ENCODE results near the gene DNAJC27.

The DNAJC27 gene

DNA sequence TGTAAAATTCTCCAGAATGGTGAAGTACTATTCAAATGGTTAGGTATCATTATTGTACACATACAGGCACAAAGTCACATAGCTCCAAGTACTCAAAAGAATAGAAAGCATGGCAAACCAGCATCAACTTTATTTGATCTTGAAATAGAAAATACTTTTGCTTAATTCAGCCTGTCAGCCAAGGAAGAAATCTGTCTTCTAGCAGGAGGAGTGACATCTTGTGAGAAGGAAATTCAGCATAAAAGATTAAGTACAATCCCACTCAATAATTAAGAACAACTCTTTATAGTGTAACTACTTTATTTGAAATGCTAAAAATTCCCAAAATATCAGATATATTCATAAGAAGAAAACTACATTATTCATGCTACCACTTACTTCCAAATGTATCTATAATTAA lies 15.8 kb downstream of the DNAJC27 start:
- FAIRE-seq (no peak), DNase-seq (ENCODE audit: insufficient read length, low spot score) (no peak)
- TF ChIP-seq POLR2A (IDR thresholded peaks at IDR 0.05; ENCODE audit: low read depth, low read length): no peak

DNA sequence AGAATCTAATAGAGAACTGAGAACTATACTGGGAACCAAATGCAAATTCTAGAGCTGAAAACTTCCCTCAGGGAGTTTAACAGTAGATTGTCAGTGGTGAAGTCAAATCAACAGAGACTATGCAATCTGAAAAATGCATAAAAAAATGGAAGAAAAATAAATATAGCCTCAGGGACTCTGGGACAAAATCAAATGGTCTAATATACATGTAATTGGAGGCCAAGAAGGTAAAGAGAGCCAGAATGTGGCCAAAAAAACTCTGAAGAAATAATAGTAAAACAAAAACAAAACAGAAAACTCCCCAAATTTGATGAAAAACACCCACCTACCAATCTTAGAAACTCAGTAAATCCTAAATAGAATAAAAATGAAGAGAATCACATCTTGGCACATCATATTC lies 16.5 kb downstream of the DNAJC27 start:
- TF ChIP-seq POLR2A (IDR thresholded peaks at IDR 0.05; ENCODE audit: low read depth, low read length): no peak
- FAIRE-seq: no peak
- DNase-seq (ENCODE audit: insufficient read length, low spot score): no peak

DNA sequence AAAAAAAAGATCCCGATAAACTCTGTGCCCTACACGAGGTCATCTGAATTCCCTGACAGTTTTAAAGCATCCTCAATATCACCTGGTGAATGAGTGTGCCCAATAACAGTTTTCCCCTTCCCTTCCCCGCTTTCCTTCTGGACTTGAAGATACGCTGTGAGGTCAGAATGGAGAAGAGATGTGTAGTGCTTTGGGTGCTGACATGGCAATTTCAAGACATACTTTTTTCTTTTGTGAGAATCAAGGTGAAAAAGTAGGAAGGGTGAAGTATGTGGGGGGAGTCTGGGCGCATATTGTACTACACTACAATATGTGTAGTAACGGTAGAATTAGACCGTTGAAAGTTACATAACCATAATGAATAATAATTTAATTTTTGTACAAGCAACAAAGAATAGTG lies 21.7 kb downstream of the DNAJC27 start:
- no peak for DNase-seq (ENCODE audit: insufficient read length, low spot score)
- no peak for TF ChIP-seq POLR2A (IDR thresholded peaks at IDR 0.05; ENCODE audit: low read depth, low read length)
- no peak for FAIRE-seq

DNA sequence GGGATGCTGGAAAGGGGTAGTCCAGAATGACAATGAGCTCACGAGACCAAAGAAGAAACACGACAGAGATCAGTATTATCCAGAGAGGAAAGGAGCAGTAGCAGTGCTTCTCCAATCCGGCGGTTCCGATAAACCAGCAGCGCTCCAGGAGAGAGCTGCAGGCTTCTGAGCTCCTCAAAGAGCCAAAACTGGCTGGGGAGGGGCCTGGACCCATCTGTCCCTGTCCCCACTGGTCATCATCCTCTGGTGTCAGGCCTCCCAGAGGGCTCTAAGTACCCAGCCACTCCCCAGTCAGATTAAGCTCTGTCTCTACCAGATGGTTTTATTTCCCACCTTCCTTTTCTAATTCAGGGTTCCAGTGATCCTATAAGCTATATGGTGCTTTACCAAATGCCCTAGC lies 23.2 kb downstream of the DNAJC27 start:
- FAIRE-seq: no peak
- no peak for TF ChIP-seq POLR2A (IDR thresholded peaks at IDR 0.05; ENCODE audit: low read depth, low read length)
- no peak for DNase-seq (ENCODE audit: insufficient read length, low spot score)

DNA sequence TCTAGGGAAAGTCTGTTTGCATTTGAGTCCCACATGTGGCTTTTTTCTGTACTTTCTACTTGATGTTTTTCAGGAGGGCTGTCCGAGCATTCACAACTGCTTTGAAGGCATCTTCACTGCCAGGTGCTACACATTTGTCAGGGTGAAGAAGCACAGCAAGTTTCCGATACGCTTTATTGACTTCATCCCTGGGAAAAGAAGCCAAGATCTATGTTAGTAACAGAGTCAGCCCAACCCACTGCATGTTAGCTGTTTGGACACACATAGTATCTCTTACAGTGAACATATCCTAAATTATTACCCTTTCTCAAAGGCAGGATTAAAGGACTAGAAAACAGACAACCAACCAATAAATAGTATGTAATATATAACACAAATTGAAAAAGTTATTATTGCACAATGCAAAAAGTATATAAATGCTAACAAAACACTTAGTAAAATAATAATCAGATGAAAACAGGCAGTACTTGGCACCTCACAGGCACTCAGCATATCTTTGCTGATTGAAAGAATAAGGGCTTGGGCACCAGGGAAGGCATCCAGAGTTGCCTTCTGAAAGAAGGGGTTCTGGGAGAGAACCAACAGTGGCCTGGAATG lies 24.1 kb downstream of the DNAJC27 start:
- FAIRE-seq (no peak), DNase-seq (ENCODE audit: insufficient read length, low spot score) (no peak)
- TF ChIP-seq POLR2A (IDR thresholded peaks at IDR 0.05; ENCODE audit: low read depth, low read length): no peak

DNA sequence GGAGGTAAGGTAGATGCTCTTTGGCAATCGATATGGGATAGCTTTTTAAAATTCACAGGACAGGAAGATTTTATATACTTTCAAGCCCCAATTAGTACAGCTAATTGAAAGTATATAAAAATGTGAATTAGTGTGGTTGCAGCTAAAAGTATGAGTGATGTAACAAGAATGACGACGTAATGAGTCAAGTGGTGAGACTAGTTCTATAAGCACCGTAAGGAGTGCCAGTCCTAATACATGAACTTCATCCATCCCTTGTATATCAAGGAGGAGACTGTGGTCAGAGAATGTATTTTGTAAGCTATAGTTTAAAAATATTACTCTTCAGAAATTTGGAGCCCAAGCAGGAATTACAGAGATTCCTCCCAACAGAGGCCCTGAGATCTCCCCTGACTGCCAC lies 25.8 kb downstream of the DNAJC27 start:
- DNase-seq (ENCODE audit: insufficient read length, low spot score) (no peak), FAIRE-seq (peak; percentile 30)
- TF ChIP-seq POLR2A (IDR thresholded peaks at IDR 0.05; ENCODE audit: low read depth, low read length): no peak

DNA sequence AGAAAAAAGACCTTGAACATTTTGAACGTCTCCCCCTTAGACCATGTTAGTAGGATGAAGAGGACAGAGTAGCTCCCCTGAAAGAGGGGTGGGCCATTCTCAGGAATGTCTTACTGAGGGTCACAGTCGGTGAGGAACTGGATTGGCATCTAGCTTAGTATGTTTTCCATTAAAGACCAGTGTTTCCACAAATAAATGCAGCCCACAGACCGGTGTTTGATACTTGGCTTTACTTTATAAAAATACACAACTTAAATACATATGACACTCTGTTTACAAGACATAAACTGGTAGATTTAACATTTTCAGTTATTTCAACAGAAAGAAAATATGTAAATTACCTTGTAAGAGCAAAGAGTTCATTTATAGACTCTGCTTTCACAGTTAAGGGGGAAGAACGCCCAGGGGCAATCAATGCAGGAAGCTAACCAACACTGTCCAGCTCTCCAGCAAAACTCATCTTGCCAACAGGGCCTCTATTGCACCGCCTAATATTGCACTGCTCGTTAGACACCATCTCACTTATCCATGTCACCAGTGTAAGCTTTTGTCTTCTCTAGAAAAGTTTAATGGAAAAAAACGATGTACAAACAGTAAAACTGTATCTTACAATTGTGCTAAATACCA lies 28.2 kb downstream of the DNAJC27 start:
- DNase-seq (ENCODE audit: insufficient read length, low spot score) (no peak), FAIRE-seq (no peak)
- no peak for TF ChIP-seq POLR2A (IDR thresholded peaks at IDR 0.05; ENCODE audit: low read depth, low read length)

DNA sequence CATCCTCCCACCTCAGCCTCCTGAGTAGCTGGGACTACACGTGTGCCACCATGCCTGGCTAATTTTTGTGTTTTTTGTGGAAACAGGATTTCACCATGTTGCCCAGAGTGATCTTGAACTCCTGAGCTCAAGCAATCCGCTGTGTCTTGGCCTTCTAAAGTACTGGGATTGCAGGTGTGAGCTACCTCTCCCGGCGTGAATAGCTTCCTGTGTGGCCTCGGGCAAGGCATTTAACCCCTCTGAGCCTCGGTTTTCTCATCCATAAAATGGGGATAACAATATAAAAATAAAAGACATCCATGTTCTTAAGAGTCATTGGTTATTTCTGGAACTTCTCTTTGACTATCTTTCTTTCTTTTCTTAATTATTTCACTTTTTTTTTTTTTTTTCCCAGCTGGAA lies 32.4 kb downstream of the DNAJC27 start:
- DNase-seq (ENCODE audit: insufficient read length, low spot score): no peak

DNA sequence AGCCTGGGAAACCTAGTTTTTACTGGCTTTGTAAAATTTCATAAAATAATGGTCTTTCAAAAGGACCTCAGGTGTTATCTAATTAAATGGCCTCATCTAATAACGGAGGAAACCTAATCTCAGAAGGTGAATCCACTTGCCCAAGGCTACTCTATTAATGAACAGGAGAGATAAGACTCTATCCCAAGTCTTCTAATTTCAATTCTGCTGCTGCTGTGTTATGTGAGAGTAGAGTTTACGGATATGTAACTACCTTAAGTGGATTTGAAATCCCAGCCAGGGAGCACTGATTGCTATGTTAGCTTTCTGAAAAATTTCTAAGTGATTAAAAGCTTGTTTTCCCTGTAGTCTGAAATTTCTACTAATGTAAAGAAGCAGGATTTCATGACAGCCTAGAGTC lies 34.5 kb downstream of the DNAJC27 start:
- peak; percentile 27 for FAIRE-seq
- DNase-seq (ENCODE audit: insufficient read length, low spot score): no peak
- no peak for TF ChIP-seq POLR2A (IDR thresholded peaks at IDR 0.05; ENCODE audit: low read depth, low read length)

More for the DNA sequence above, 32.4 kb downstream of the DNAJC27 start:
- TF ChIP-seq POLR2A (IDR thresholded peaks at IDR 0.05; ENCODE audit: low read depth, low read length): no peak
- FAIRE-seq: no peak

DNA sequence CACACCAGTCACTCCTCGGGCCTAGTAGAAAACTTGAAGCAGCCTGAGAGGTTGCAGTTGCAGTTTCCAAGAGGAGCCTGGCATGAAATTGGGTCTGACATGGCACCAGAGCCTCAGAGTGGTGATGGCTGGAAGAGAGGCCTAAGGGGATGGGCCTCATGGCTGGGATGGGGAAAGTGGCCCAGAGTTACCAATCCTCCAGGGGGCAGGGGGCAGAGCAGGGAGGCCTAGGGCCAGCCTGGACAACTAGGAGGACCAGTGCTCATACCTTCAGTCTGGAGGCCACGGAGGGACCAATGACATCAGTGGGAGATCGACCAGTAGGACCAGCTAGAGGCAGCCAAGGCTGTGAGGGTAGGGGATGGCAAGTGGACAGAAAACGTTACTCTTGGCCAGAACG lies 36.6 kb downstream of the DNAJC27 start:
- DNase-seq (ENCODE audit: insufficient read length, low spot score) (no peak), FAIRE-seq (no peak)
- TF ChIP-seq POLR2A (IDR thresholded peaks at IDR 0.05; ENCODE audit: low read depth, low read length): no peak

DNA sequence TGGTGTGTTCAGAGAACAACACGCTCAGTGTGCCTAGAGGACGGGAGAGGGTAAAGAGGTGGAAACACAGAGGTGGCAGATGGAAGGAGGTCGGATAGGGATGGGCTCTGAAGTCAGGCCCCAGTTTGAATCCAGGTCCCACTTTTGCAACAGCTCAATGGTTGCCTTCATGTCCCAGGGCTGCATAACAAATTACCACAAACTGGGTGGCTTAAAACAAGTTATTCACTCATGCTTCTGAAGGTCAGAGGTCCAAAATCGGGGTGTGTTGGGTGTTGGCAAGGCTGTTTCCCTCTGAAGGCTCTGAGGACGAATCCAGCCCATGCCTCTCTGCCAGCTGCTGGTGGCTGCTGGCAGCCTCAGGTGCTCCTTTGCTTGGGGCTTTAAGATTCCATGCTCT lies 39.0 kb downstream of the DNAJC27 start:
- no peak for FAIRE-seq
- TF ChIP-seq POLR2A (IDR thresholded peaks at IDR 0.05; ENCODE audit: low read depth, low read length): no peak
- DNase-seq (ENCODE audit: insufficient read length, low spot score): no peak

DNA sequence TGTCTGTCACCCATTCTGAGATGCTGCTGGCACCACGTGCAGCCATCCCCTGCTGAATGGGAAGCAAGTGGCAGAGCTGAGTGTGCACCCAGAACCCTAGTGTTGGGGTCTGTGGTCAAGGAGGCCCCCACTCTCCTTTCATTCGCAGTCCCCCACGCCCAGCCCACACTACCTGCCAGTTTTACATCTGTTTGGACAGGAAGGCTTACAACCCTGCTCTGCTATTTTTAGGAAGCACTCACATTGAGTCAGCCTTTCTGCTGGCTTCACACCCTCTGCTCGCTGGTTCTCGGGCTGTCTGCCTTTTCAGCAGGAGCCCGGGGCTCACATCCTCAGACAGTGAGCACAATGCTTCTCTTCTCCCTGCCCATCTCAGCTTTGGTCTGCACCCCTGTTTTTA lies 41.0 kb downstream of the DNAJC27 start:
- TF ChIP-seq POLR2A (IDR thresholded peaks at IDR 0.05; ENCODE audit: low read depth, low read length): no peak
- FAIRE-seq (peak; percentile 60), DNase-seq (ENCODE audit: insufficient read length, low spot score) (peak; percentile 60)

DNA sequence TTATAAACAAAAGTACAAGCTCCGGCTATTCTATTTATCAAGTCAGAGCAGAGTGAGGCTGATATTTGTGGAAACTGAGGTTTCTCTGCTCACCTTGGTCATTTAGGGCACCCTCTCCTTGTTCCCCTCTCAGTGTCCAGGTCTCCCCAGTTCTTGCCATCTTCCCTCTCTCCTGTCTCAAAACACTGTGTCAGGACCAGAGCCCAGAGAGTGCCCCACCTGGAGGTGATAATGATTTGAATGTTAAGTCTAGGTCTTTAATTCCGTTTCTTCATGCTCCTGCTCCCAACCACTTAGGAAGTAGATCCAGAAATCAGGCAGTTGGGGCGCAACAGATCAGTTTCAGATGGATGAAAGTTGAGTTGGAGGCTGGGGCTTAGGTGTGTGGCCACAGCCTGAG lies 42.5 kb downstream of the DNAJC27 start:
- FAIRE-seq (no peak), DNase-seq (ENCODE audit: insufficient read length, low spot score) (no peak)
- TF ChIP-seq POLR2A (IDR thresholded peaks at IDR 0.05; ENCODE audit: low read depth, low read length): no peak

DNA sequence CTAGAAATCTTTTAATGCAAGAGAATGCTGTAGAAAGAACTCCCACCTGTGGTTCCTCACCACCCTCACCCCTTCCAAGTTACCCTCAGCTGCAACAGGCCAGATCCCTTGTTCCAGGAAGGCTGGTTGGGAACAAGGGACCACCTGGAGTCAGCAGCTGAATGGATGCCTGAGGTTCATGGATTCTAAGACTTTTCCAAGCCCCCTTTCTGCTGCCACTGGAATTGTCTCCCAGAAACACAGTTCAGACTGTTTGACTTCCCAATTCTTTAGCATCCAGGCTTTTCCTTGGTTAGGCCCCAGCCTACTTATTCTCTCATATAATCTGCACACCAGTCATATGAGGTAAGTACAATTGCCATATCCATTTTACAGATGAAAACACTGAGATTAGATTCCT lies 43.7 kb downstream of the DNAJC27 start:
- no peak for FAIRE-seq

DNA sequence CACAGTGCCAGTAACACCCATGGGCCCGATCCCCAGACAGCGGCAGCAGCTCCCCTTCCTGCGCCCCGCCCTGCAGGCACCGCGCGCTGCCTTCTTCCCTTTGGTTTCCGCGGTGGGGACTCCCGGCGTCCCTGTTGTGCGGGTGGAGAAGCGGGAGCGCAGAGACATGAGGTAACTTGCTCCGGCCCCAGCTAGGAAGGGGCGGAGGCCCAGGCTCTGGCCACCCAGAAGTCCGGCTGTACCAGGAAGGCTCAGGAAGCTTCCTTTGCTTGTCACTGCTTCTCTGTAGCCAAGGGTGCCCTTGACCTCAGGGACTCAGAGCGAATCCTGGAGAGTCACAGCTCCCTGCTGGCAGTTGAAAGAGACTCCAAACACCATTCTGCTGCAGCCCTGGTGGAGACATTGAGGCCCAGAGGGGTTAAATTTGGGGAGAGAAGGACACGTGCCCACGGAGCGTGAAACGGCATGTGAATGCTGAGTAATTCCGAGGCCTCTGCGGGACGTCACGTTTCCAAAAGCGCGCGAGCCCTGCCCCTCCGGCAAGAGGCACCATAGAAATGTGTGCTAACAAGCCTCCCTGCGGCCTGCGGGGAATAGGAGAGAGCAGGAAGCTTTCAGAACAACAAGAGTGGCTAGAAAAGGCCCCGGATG lies 45.0 kb downstream of the DNAJC27 start:
- TF ChIP-seq POLR2A (IDR thresholded peaks at IDR 0.05; ENCODE audit: low read depth, low read length): no peak
- no peak for FAIRE-seq
- DNase-seq (ENCODE audit: insufficient read length, low spot score): no peak

More for the DNA sequence above, 43.7 kb downstream of the DNAJC27 start:
- no peak for TF ChIP-seq POLR2A (IDR thresholded peaks at IDR 0.05; ENCODE audit: low read depth, low read length)
- no peak for DNase-seq (ENCODE audit: insufficient read length, low spot score)
